ENCODE results near the gene CACNA2D4. TPM values are rescaled to one million over a fixed set of nuclear protein-coding genes. Genes with fewer than 3 reads are reported as not detected.

The CACNA2D4 gene
- total RNA-seq, 1 experiment from 2014 or later = not detected

DNA sequence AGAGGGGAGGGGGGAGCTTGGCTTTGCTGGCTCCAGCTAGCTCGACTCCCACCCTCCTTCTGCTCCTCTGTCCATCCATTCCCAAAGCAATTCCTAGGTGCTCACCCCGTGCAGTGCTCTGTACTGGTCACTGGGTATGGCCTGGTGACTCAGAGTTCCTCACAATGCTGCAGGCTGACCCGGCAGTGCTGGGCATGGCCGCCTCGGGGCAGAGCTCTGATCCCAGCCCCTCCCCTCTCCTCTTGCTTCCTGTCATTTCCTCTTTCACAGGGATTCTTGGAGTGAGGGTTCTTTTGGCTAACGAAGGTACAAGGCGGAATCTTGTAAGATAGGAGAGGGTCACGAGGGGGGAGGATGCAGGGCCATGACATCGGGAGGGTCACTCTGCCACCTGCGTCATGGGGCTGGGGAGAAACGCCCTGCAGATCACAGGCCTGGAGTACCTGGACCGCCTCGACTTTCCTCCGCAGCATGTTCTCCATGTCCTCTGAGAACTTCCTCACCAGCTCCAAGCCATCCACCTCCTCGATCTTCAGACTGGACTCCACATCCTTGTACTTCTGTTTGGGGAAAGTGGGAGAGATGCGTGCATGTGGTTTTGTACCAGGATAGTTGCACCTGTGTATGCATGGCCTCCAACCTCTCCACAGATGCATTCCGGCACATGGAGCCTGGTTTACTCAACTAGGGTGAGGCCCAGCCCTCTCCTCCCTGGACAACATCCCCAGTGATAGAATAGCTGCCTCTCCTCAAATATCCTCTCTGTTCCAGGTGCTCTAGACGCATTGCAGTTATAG lies 5.7 kb downstream of the CACNA2D4 start:
- Histone ChIP-seq H3K79me2 (ENCODE audit: low read length) (no peaks in the 10 kb centered on the region), H3K4me3 (ENCODE audit: low read length) (no peak overlapping the region), H2AFZ (ENCODE audit: low read length) (no peak overlapping the region), H3K9ac (ENCODE audit: low read length) (no peak overlapping the region), H3K4me1 (ENCODE audit: insufficient read depth, low read length) (peaks cover 10% of the 10 kb centered on the region; the same call in 1 of the 2 replicates), H3K36me3 (ENCODE audit: low read depth, low read length) (no peaks in the 10 kb centered on the region), H3K9me3 (ENCODE audit: low read length) (no peaks in the 10 kb centered on the region), H3K4me2 (ENCODE audit: low read length) (no peak overlapping the region), H3F3A (ENCODE audit: low read length, unreplicated experiment) (no peaks in the 10 kb centered on the region), H4K20me1 (ENCODE audit: low read length) (no peaks in the 10 kb centered on the region), H3K27ac (ENCODE audit: low read length) (no peak overlapping the region), H3K27me3 (ENCODE audit: low read length) (0 out of 2 replicates have a peak, but pooled peaks cover 7% of the 10 kb centered on the region), H3K9me2 (replicated peaks; ENCODE audit: low read length) (no peaks in the 10 kb centered on the region)
- intact Hi-C loops (cut with micrococcal nuclease) = no loop called here
- ChIA-PET CTCF (interaction anchor here (0.6 kb wide), 1 partner anchor 18 kb away, joined by 3 read pairs; no protein-coding TSS in a partner anchor), POLR2A (ENCODE audit: unreplicated experiment) (no interaction called here)
- peak; percentile 47 for DNase-seq
- TF ChIP-seq EZH2 (IDR thresholded peaks at IDR 0.05; ENCODE audit: low read length, unreplicated experiment) = no peak
- no peak for TF ChIP-seq CTCF (conservative IDR thresholded peaks at IDR 0.05; ENCODE audit: low read depth, low read length)
- TF ChIP-seq EZH2phosphoT487 (IDR thresholded peaks at IDR 0.05; ENCODE audit: borderline replicate concordance, low read length) = no peak
- ATAC-seq = peak; percentile 73
- no TSS peak for BruUV-seq (replicated peaks)

GRCh38 chr12:1911598-1912575 lies 6.6 kb downstream of the CACNA2D4 start:
- no peaks in the 10 kb centered on the region for H3K79me2 ChIP-seq (ENCODE audit: low read length)
- H3K27ac ChIP-seq (ENCODE audit: low read length) = no peak overlapping the region
- no peaks in the 10 kb centered on the region for H3F3A ChIP-seq (ENCODE audit: low read length, unreplicated experiment)
- CTCF ChIA-PET = no interaction called here
- no peaks in the 10 kb centered on the region for H3K36me3 ChIP-seq (ENCODE audit: low read depth, low read length)
- H3K9me2 ChIP-seq (replicated peaks; ENCODE audit: low read length) = no peaks in the 10 kb centered on the region
- no TSS peak for BruUV-seq (replicated peaks)
- peaks cover 10% of the 10 kb centered on the region; the same call in 1 of the 2 replicates for H3K4me1 ChIP-seq (ENCODE audit: insufficient read depth, low read length)
- intact Hi-C loops (cut with micrococcal nuclease) = no loop called here
- H3K4me2 ChIP-seq (ENCODE audit: low read length) = no peak overlapping the region
- DNase-seq (no peak), ATAC-seq (no peak)
- 0 out of 2 replicates have a peak, but pooled peaks cover 7% of the 10 kb centered on the region for H3K27me3 ChIP-seq (ENCODE audit: low read length)
- H3K9ac ChIP-seq (ENCODE audit: low read length) = no peak overlapping the region
- TF ChIP-seq EZH2 (IDR thresholded peaks at IDR 0.05; ENCODE audit: low read length, unreplicated experiment) (no peak), CTCF (conservative IDR thresholded peaks at IDR 0.05; ENCODE audit: low read depth, low read length) (no peak), EZH2phosphoT487 (IDR thresholded peaks at IDR 0.05; ENCODE audit: borderline replicate concordance, low read length) (no peak)
- no peak overlapping the region for H3K4me3 ChIP-seq (ENCODE audit: low read length)
- H4K20me1 ChIP-seq (ENCODE audit: low read length) = no peaks in the 10 kb centered on the region
- H3K9me3 ChIP-seq (ENCODE audit: low read length) = no peaks in the 10 kb centered on the region
- POLR2A ChIA-PET (ENCODE audit: unreplicated experiment) = no interaction called here
- H2AFZ ChIP-seq (ENCODE audit: low read length) = no peak overlapping the region
